ENCODE measurements around the gene PRKCA.

Gene PRKCA

DNA sequence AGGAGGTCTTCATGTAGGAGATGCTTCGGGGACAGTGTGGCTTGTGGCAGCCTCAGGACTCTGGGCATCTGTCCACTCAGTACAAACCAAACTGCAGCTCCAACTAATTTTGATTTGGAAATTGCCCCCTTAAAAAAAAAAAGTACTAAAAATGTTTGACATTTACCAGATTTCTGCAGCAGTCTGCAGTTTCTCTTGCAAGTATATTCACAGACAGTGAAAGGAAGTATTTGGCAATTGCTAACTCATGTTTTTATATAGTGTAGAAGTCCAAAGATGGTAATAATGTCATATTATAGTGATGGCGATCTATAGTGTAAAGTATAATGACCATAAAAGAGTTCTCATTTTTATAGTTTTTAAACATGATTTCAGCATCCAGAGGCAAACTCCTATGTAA, 218.6 kb downstream of the PRKCA start:
- H3K4me3 ChIP-seq (ENCODE audit: low read length), result no peak overlapping the region
- no peak for DNase-seq (ENCODE audit: low read depth)
- TF ChIP-seq CTCF (conservative IDR thresholded peaks at IDR 0.05; ENCODE audit: low read length), result no peak

DNA sequence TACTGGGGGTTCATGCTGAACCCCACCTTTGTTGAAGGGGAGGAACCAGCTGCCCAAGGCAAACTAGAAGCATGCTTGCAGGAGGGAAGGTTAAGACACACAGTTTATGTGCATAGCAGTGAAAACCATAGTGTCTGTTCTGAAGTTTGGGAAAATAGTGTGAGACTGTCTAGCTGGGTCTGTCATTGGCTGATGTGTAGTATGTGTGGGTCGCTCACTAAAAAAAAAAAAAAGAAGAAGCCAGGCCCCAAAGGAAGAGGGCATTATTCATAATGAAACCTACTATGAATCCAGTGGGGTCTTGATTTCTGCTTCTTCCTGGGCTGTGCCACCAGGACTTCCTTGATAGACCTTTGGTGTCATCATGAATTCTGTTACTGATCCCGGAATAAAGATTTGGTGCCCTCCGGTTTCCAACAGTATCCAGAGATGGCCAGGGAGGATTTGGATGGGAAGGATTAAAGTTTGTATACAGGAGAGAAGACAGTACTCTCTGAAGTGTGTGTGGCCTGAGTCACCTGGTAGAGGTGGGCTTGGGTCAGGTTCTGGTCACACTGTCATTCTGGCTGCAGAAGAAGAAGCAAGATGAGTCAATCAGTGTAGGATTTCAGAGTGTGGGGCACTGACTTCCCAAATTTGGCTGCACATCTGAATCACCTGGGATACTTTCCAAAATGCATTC, 220.3 kb downstream of the PRKCA start:
- DNase-seq (ENCODE audit: low read depth), result no peak
- no peak overlapping the region for H3K4me3 ChIP-seq (ENCODE audit: low read length)

GRCh38 chr17:66523378-66524200, 221.2 kb downstream of the PRKCA start:
- no peak for TF ChIP-seq CTCF (conservative IDR thresholded peaks at IDR 0.05; ENCODE audit: low read length)
- no peak overlapping the region for H3K4me3 ChIP-seq (ENCODE audit: low read length)
- no peak for DNase-seq (ENCODE audit: low read depth)

More for the DNA sequence above, 220.3 kb downstream of the PRKCA start:
- no peak for TF ChIP-seq CTCF (conservative IDR thresholded peaks at IDR 0.05; ENCODE audit: low read length)

DNA sequence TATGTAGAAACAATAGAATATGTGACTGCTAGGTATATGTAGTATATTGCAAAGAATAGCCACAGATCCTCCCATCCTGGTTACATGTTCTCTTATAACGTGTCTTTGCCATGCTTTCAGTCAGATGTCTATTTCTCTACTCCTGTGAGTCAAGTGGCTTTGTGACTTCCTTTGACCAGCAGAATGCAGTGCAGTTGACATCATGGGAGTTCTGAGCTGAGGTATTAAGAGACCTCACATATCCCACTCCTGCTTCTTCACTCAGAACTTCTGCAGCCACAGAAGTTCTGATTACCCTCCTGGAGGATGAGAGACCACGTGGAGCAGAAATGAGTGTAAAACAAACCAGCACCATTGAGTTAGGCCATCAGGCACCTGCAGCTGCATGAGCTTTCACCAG, 222.5 kb downstream of the PRKCA start:
- DNase-seq (ENCODE audit: low read depth), result no peak
- no peak overlapping the region for H3K4me3 ChIP-seq (ENCODE audit: low read length)

DNA sequence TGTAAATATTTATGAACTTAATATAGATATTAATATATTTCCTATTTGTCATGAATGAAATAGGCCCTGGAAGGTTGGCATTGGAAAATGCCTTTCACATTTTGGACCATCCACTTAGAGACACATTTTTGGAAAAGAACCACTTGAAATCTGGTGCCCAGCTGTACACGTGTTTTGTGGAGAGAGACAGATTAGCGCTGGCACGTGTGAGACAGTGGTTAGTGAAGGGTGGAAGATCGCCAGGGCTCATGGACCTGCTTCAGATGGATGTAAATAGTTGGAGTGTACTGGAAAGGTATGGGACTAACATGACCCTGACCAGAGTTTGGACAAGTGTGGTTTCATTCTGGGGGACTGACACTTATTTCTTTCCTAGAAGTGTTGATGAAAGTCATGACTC, 222.9 kb downstream of the PRKCA start:
- no peak for TF ChIP-seq CTCF (conservative IDR thresholded peaks at IDR 0.05; ENCODE audit: low read length)
- no peak overlapping the region for H3K4me3 ChIP-seq (ENCODE audit: low read length)
- peak; percentile 71 for DNase-seq (ENCODE audit: low read depth)

More for the DNA sequence above, 222.5 kb downstream of the PRKCA start:
- TF ChIP-seq CTCF (conservative IDR thresholded peaks at IDR 0.05; ENCODE audit: low read length), result no peak

- no peak for TF ChIP-seq CTCF (conservative IDR thresholded peaks at IDR 0.05; ENCODE audit: low read length)
- no peak overlapping the region for H3K4me3 ChIP-seq (ENCODE audit: low read length)
- no peak for DNase-seq (ENCODE audit: low read depth)
These were observed 224.4 kb downstream of the PRKCA start for GRCh38 chr17:66526827-66527226.

DNA sequence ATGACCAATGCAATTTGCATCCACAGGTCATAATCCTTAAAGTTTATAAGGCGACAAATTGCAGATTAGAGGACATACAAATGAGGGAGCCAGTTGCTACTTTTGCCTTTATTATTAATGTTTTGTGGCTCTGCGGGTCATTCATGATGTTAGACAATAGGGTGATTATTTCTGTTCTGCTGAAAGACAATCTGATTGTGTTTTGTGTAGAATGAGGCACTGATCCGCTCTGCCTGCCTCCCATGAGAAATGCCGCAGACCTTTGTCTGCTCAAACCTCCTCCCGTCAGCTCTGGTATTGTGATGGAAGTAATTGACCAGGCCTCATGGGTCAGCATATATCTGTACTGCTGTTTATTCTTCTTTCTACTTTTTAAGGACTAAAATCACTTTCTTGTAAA, 224.9 kb downstream of the PRKCA start:
- H3K4me3 ChIP-seq (ENCODE audit: low read length), result no peak overlapping the region
- TF ChIP-seq CTCF (conservative IDR thresholded peaks at IDR 0.05; ENCODE audit: low read length), result no peak
- no peak for DNase-seq (ENCODE audit: low read depth)
